HepG2 (cell line): ENCODE results near the gene RAI14. TPM values are rescaled to one million over a fixed set of nuclear protein-coding genes. Genes with fewer than 3 reads are reported as not detected.

Source experiments
- ATAC-seq: fragments of 200-7000 bp; cut with Tn5 transposase; 3 replicates; pipeline ENCODE4 v1.9.1; 2020; ENCODE audit warnings: mild to moderate bottlenecking, moderate library complexity
- BruUV-seq: library from RNA; stranded (reverse); fragments of 400-500 nt; replicated peaks from 2 replicates; lab custom pipeline; 2021; lab: Mats Ljungman, UMichigan
- CTCF ChIA-PET: fragments of 300-600 bp; formaldehyde crosslinking; extraction: SDS; loops from one replicate; lab custom pipeline; 2021; ENCODE audit warnings: low total read pairs, inconsistent platforms, low intra/inter-chr PET ratio; lab: Yijun Ruan, JAX
- POLR2A ChIA-PET: fragments of 350-600 bp; sonication (Branson Sonifier 250); formaldehyde crosslinking; loops from one replicate; lab custom pipeline; 2020; ENCODE audit warnings: antibody characterized with exemption, inconsistent platforms; lab: Yijun Ruan, JAX
- DNase-seq: peaks from one replicate; pipeline ENCODE4 v3.0.0-alpha.2; 2015; ENCODE audit warnings: low spot score
- FAIRE-seq: peaks from 3 replicates; lab custom pipeline; 2011; peaks lifted over from hg19 to GRCh38; lab: Jason Lieb, UNC
- H2AFZ ChIP-seq: one replicate; pipeline ENCODE4 v1.6.1; 2011; ENCODE audit warnings: low read length, inconsistent platforms
- H3K27ac ChIP-seq: fragments of 300-600 bp; 3 replicates; pipeline ENCODE4 v1.8.0; 2011; ENCODE audit warnings: mixed run types, mild to moderate bottlenecking, mixed read lengths, low read length, inconsistent platforms; ENCODE audit not compliant: insufficient read depth; ENCODE audit errors: extremely low read length
- H3K27me3 ChIP-seq, 2 experiments: fragments of 200-600 bp in 1 of 2; 2 replicates in 1 of 2; 3 replicates in 1 of 2; pipeline versions ENCODE4 v1.6.0 to v1.8.0; 2011; ENCODE audit warnings: low read length in 2 of 2, mild to moderate bottlenecking in 2 of 2, moderate library complexity in 2 of 2, inconsistent platforms in 1 of 2; ENCODE audit not compliant: insufficient read depth in 2 of 2, control insufficient read depth in 1 of 2
- H3K36me3 ChIP-seq, 2 experiments: fragments of 200-600 bp in 1 of 2; replicated peaks in 1 of 2; 2 replicates in 1 of 2; 3 replicates in 1 of 2; pipeline versions ENCODE4 v1.5.1 to v1.8.0; 2011; ENCODE audit warnings: low read length in 2 of 2, inconsistent platforms in 1 of 2; ENCODE audit not compliant: insufficient read depth in 2 of 2, control insufficient read depth in 1 of 2
- H3K4me1 ChIP-seq: 2 replicates; pipeline ENCODE4 v1.5.1; 2012; ENCODE audit warnings: low read length, inconsistent platforms; ENCODE audit not compliant: insufficient read depth
- H3K4me2 ChIP-seq: 2 replicates; pipeline ENCODE4 v1.6.0; 2011; ENCODE audit warnings: low read depth, low read length, inconsistent platforms
- H3K4me3 ChIP-seq, 3 experiments: fragments of 200-600 bp in 1 of 3; sonication (generic), shearing (Covaris generic) in 1 of 3; replicated peaks in 1 of 3; 2 replicates each; pipeline ENCODE4 v1.5.1; 2011 to 2016; ENCODE audit warnings: low read length in 3 of 3, inconsistent platforms in 2 of 3, low read depth in 2 of 3, mild to moderate bottlenecking in 2 of 3, control low read depth in 1 of 3, mixed read lengths in 1 of 3; ENCODE audit not compliant: insufficient read depth in 1 of 3
- H3K79me2 ChIP-seq: one replicate; pipeline ENCODE4 v1.6.1; 2011; ENCODE audit warnings: low read length, inconsistent platforms; ENCODE audit not compliant: insufficient read depth
- H3K9ac ChIP-seq: 2 replicates; pipeline ENCODE4 v1.6.0; 2011; ENCODE audit warnings: mild to moderate bottlenecking, low read depth, low read length, inconsistent platforms; ENCODE audit not compliant: insufficient read depth
- H3K9me3 ChIP-seq: 2 replicates; pipeline ENCODE4 v1.5.1; 2012; ENCODE audit warnings: mild to moderate bottlenecking, low read length
- H4K20me1 ChIP-seq: 2 replicates; pipeline ENCODE4 v1.6.0; 2011; ENCODE audit warnings: inconsistent platforms, mild to moderate bottlenecking, low read length, moderate library complexity; ENCODE audit not compliant: insufficient read depth
- CBX1 ChIP-seq: IDR thresholded peaks from one replicate; pipeline ENCODE4 v1.6.1; 2016; ENCODE audit warnings: antibody characterized with exemption, low read depth
- CEBPG ChIP-seq: IDR thresholded peaks from 2 replicates; pipeline ENCODE4 v1.6.1; 2016
- GMEB1 ChIP-seq: sonication (generic); formaldehyde crosslinking; IDR thresholded peaks from 2 replicates; pipeline ENCODE4 v1.5.1; 2020; ENCODE audit warnings: missing genetic modification reagents, mild to moderate bottlenecking, borderline replicate concordance
- HNRNPL ChIP-seq: fragments of 200-400 bp; formaldehyde crosslinking; IDR thresholded peaks from 2 replicates; pipeline ENCODE4 v1.6.1; 2017; ENCODE audit warnings: mild to moderate bottlenecking, low read depth, low read length
- PAXIP1 ChIP-seq: sonication (generic); formaldehyde crosslinking; conservative IDR thresholded peaks from 2 replicates; pipeline ENCODE4 v1.4.0; 2020; ENCODE audit warnings: mild to moderate bottlenecking, missing genetic modification reagents, moderate library complexity
- TP53 ChIP-seq: sonication (generic); formaldehyde crosslinking; conservative IDR thresholded peaks from 2 replicates; pipeline ENCODE4 v1.4.0; 2020; ENCODE audit warnings: missing genetic modification reagents
- ZBTB26 ChIP-seq: IDR thresholded peaks from 2 replicates; pipeline ENCODE4 v1.6.1; 2016; ENCODE audit warnings: missing compliant biosample characterization, missing genetic modification reagents, borderline replicate concordance
- ZNF142 ChIP-seq: sonication (generic); formaldehyde crosslinking; IDR thresholded peaks from 2 replicates; pipeline ENCODE4 v1.4.0; 2020; ENCODE audit warnings: missing genetic modification reagents
- ZNF414 ChIP-seq: sonication (generic); formaldehyde crosslinking; IDR thresholded peaks from 2 replicates; pipeline ENCODE4 v1.5.0; 2020; ENCODE audit warnings: missing genetic modification reagents
- ZNF552 ChIP-seq: sonication (generic); formaldehyde crosslinking; IDR thresholded peaks from 2 replicates; pipeline ENCODE4 v1.9.0; 2022; ENCODE audit warnings: missing genetic modification reagents, mild to moderate bottlenecking, borderline replicate concordance
- ZNF614 ChIP-seq: IDR thresholded peaks from 2 replicates; pipeline ENCODE4 v1.6.1; 2018; ENCODE audit warnings: missing biosample characterization, missing genetic modification reagents, inconsistent platforms, borderline replicate concordance
- ZNF761 ChIP-seq: sonication (generic); formaldehyde crosslinking; conservative IDR thresholded peaks from 2 replicates; pipeline ENCODE4 v1.4.0; 2020; ENCODE audit warnings: mild to moderate bottlenecking, missing genetic modification reagents
- WGBS: methylation state at CpG from one replicate; pipeline ENCODE4 v1.1.6; 2017; ENCODE audit warnings: low lambda C conversion rate; 5-methylcytosine and 5-hydroxymethylcytosine counted together
- in situ Hi-C: cut with HindIII; loops from 2 replicates; pipeline ENCODE4 v1.10.0; 2017; ENCODE audit warnings: low pct_unique_long_range_greater_than_20kb; ENCODE audit not compliant: extremely low pct_ligation_motif_present
- intact Hi-C: fragments of 100-400 bp; cut with micrococcal nuclease; formaldehyde crosslinking; loops from one replicate; pipeline ENCODE4 v1.10.0; 2022; ENCODE audit not compliant: unreplicated experiment
- polyA plus RNA-seq, 8 experiments: library from polyadenylated mRNA; depleted of rRNA in 3 of 8; stranded (reverse) in 7 of 8; unstranded in 1 of 8; fragments of >200 nt; fragmentation: Illumina TruSeq in 4 of 8; extraction: Trizol in 4 of 8; gene quantifications; 2 replicates each; pipeline versions ENCODE4 v1.2.1 to v1.2.3, GENCODE V29; 2011 to 2016; ENCODE audit warnings: low read depth in 4 of 8, missing spikeins in 1 of 8, mixed read lengths in 1 of 8; ENCODE audit not compliant: insufficient read depth in 1 of 8
- total RNA-seq, 5 experiments: library from RNA; depleted of rRNA; stranded (reverse); fragments of >200 nt; fragmentation: Illumina TruSeq; extraction: Trizol; gene quantifications; 2 replicates each; pipeline ENCODE4 v1.2.3, GENCODE V29; 2016; ENCODE audit warnings: low read depth in 1 of 5

RAI14 gene
- total and polyA plus RNA-seq, 2 of the 13 experiments (the other 11 are each of a cell fraction or from before 2014, with no cell fraction given) = 12.6 to 18.2 TPM

GRCh38 chr5:34770486-34770885 lies 114.4 kb downstream of the RAI14 start:
- BruUV-seq = no TSS peak
- H3K4me1 ChIP-seq = peaks cover 5% of the 10 kb centered on the region; the same call in 1 of the 2 replicates
- POLR2A ChIA-PET = no interaction called here
- no peak overlapping the region for H3K27ac ChIP-seq
- H3K27me3 ChIP-seq = no peaks in the 10 kb centered on the region
- H3K36me3 ChIP-seq = no peaks in the 10 kb centered on the region; a peak in 1 of 5 replicates
- no peaks in the 10 kb centered on the region for H3K79me2 ChIP-seq
- H3K9me3 ChIP-seq = no peaks in the 10 kb centered on the region
- no peak for FAIRE-seq
- TF ChIP-seq ZNF552 (CRISPR knock-in tag) (no peak), PAXIP1 (CRISPR knock-in tag) (no peak), ZNF414 (CRISPR knock-in tag) (no peak), ZNF142 (CRISPR knock-in tag) (no peak), ZNF614 (CRISPR knock-in tag) (no peak), GMEB1 (CRISPR knock-in tag) (no peak), CEBPG (CRISPR knock-in tag) (no peak), CBX1 (no peak), HNRNPL (no peak), ZNF761 (CRISPR knock-in tag) (no peak), ZBTB26 (CRISPR knock-in tag) (no peak), TP53 (CRISPR knock-in tag) (no peak)
- no peak for ATAC-seq
- no peak overlapping the region for H2AFZ ChIP-seq
- H3K4me2 ChIP-seq = no peak overlapping the region
- 96% methylated on average over 4 of the region's 4 CpGs for WGBS
- CTCF ChIA-PET = no interaction called here
- no peaks in the 10 kb centered on the region for H4K20me1 ChIP-seq
- no peak overlapping the region for H3K4me3 ChIP-seq
- intact Hi-C loops (no loop called here), in situ Hi-C loops (no loop called here)
- DNase-seq = no peak
- no peak overlapping the region for H3K9ac ChIP-seq
